HEK293 (cell line): Measurements from ENCODE around the gene PCLO.

Source experiments
- CTCF ChIA-PET: fragments of 350-600 bp; formaldehyde crosslinking; extraction: SDS; loops from one replicate; lab custom pipeline; 2021; ENCODE audit warnings: antibody characterized with exemption; lab: Yijun Ruan, JAX
- POLR2A ChIA-PET: fragments of 300-600 bp; formaldehyde crosslinking; extraction: SDS; loops from one replicate; lab custom pipeline; 2020; ENCODE audit warnings: antibody characterized with exemption, inconsistent platforms; lab: Yijun Ruan, JAX
- H3K27ac ChIP-seq: fragments of 200-500 bp; sonication (Bioruptor generic); 2 replicates; pipeline ENCODE4 v1.5.1; 2014; ENCODE audit warnings: low read depth, low read length, control low read depth, inconsistent platforms; ENCODE audit errors: extremely low read depth
- H3K36me3 ChIP-seq, 2 experiments: fragments of 200-500 bp in 1 of 2; sonication (Bioruptor generic) in 1 of 2; 1 replicate in 1 of 2; 2 replicates in 1 of 2; pipeline ENCODE4 v1.5.1; 2014 to 2017; ENCODE audit warnings: inconsistent platforms in 2 of 2, low read length in 2 of 2; ENCODE audit not compliant: control insufficient read depth in 2 of 2, insufficient read depth in 1 of 2
- H3K4me1 ChIP-seq: fragments of 200-500 bp; sonication (Bioruptor generic); 2 replicates; pipeline ENCODE4 v1.5.1; 2014; ENCODE audit warnings: mild to moderate bottlenecking, low read length, inconsistent platforms; ENCODE audit not compliant: control insufficient read depth, insufficient read depth
- H3K4me3 ChIP-seq: 2 replicates; pipeline ENCODE4 v1.5.1; 2011; ENCODE audit warnings: low read depth, mild to moderate bottlenecking, control low read depth, low read length, moderate library complexity
- H3K9me3 ChIP-seq: fragments of 200-500 bp; sonication (Bioruptor generic); 2 replicates; pipeline ENCODE4 v1.5.1; 2014; ENCODE audit warnings: low read depth, low read length, inconsistent platforms; ENCODE audit not compliant: control insufficient read depth, insufficient read depth
- KLF9 ChIP-seq: fragments of 450-650 bp; formaldehyde crosslinking; IDR thresholded peaks from 2 replicates; pipeline ENCODE4 v1.5.1; 2016; ENCODE audit warnings: missing biosample characterization, missing genetic modification characterization, low read depth
- SETDB1 ChIP-seq: IDR thresholded peaks from one replicate; pipeline ENCODE4 v1.6.1; 2017; ENCODE audit warnings: mild to moderate bottlenecking, low read length, moderate library complexity, mixed read lengths; ENCODE audit not compliant: insufficient read length
- WT1 ChIP-seq: fragments of 450-650 bp; formaldehyde crosslinking; IDR thresholded peaks from 2 replicates; pipeline ENCODE4 v1.5.1; 2016; ENCODE audit warnings: missing biosample characterization, missing genetic modification characterization
- YY1 ChIP-seq: fragments of 450-650 bp; formaldehyde crosslinking; IDR thresholded peaks from 2 replicates; pipeline ENCODE4 v1.5.1; 2018; ENCODE audit warnings: missing biosample characterization, missing genetic modification characterization
- ZBTB20 ChIP-seq: fragments of 450-650 bp; formaldehyde crosslinking; IDR thresholded peaks from 2 replicates; pipeline ENCODE4 v1.5.1; 2016; ENCODE audit warnings: missing biosample characterization, missing genetic modification characterization
- ZEB2 ChIP-seq: fragments of 450-650 bp; formaldehyde crosslinking; IDR thresholded peaks from 2 replicates; pipeline ENCODE4 v1.5.1; 2016; ENCODE audit warnings: missing biosample characterization, missing genetic modification characterization
- ZNF266 ChIP-seq: fragments of 450-650 bp; formaldehyde crosslinking; IDR thresholded peaks from 2 replicates; pipeline ENCODE4 v1.5.1; 2016; ENCODE audit warnings: missing biosample characterization, missing genetic modification characterization, low read depth
- ZNF335 ChIP-seq: fragments of 450-650 bp; formaldehyde crosslinking; conservative IDR thresholded peaks from 2 replicates; pipeline ENCODE4 v1.5.1; 2016; ENCODE audit warnings: missing biosample characterization, missing genetic modification characterization
- ZNF350 ChIP-seq: fragments of 450-650 bp; formaldehyde crosslinking; IDR thresholded peaks from 2 replicates; pipeline ENCODE4 v1.5.0; 2017; ENCODE audit warnings: missing biosample characterization, mild to moderate bottlenecking, missing genetic modification characterization
- TF ChIP-seq, protein P1 (sequence below): fragments of 450-650 bp; formaldehyde crosslinking; IDR thresholded peaks from 2 replicates; pipeline ENCODE4 v1.5.1; 2016; ENCODE audit warnings: missing biosample characterization, missing genetic modification characterization
- TF ChIP-seq, protein P2 (sequence below): fragments of 450-650 bp; formaldehyde crosslinking; IDR thresholded peaks from 2 replicates; pipeline ENCODE4 v1.5.0; 2017; ENCODE audit warnings: missing biosample characterization, missing genetic modification characterization, borderline replicate concordance
- TF ChIP-seq, protein P3 (sequence below): fragments of 450-650 bp; formaldehyde crosslinking; IDR thresholded peaks from 2 replicates; pipeline ENCODE4 v1.5.1; 2016; ENCODE audit warnings: missing biosample characterization, missing genetic modification characterization
- TF ChIP-seq, protein P4 (sequence below): fragments of 450-650 bp; formaldehyde crosslinking; IDR thresholded peaks from 2 replicates; pipeline ENCODE4 v1.5.1; 2016; ENCODE audit warnings: missing biosample characterization, missing genetic modification characterization, borderline replicate concordance
- TF ChIP-seq, protein P5 (sequence below): fragments of 450-650 bp; formaldehyde crosslinking; IDR thresholded peaks from 2 replicates; pipeline ENCODE4 v1.5.1; 2016; ENCODE audit warnings: missing biosample characterization, missing genetic modification characterization
- TF ChIP-seq, protein P6 (sequence below): fragments of 450-650 bp; formaldehyde crosslinking; conservative IDR thresholded peaks from 2 replicates; pipeline ENCODE4 v1.5.1; 2016; ENCODE audit warnings: low read depth, missing biosample characterization, missing genetic modification characterization

PCLO gene

DNA sequence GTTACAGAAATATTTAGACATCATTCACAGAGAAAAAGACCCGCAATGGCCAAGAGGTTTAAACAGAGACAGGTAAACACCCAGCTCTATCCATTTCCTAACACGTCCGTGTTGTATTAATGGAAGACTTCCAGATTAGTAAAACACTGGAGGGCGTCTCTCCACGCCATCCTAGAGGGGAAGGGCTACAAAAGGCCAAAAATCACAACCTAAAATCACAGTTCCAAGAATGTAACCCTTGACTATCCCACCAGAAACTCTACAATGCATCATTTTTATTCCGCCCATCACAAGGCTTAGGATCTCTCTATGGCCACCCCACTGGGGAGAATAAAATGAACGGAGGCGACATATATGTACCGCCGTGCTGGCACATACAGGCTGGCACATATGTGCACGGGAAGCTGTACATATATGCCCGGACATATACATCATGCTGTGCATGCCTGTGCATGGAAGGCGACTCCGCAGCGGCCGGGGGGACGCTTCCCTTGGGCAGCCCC, 734 bp downstream of the PCLO start:
- CTCF ChIA-PET, result interaction anchor here (0.5 to 1.4 kb wide), 6 partner anchors 10 to 352 kb away, joined by 3 to 5 read pairs (median 3); no protein-coding TSS in a partner anchor

More for the DNA sequence above, 734 bp downstream of the PCLO start:
- Histone ChIP-seq H3K4me1 (peaks cover 3% of the 10 kb centered on the region; the same call in 1 of the 2 replicates), H3K4me3 (peak overlapping the region; percentile 97), H3K9me3 (no peaks in the 10 kb centered on the region), H3K36me3 (no peaks in the 10 kb centered on the region), H3K27ac (peak overlapping the region; percentile 97; the same call in 1 of the 2 replicates)
- TF ChIP-seq ZEB2 (no peak), ZNF335 (tag by site-specific recombination) (peak; percentile 54), YY1 (tag by site-specific recombination) (0 out of 2 replicates have a peak, but pooled peaks have one; percentile 9), ZBTB20 (tag by site-specific recombination) (no peak), SETDB1 (no peak), WT1 (no peak), ZNF350 (tag by site-specific recombination) (no peak), KLF9 (tag by site-specific recombination) (no peak), ZNF266 (tag by site-specific recombination) (no peak)
- TF ChIP-seq, protein P1, sequence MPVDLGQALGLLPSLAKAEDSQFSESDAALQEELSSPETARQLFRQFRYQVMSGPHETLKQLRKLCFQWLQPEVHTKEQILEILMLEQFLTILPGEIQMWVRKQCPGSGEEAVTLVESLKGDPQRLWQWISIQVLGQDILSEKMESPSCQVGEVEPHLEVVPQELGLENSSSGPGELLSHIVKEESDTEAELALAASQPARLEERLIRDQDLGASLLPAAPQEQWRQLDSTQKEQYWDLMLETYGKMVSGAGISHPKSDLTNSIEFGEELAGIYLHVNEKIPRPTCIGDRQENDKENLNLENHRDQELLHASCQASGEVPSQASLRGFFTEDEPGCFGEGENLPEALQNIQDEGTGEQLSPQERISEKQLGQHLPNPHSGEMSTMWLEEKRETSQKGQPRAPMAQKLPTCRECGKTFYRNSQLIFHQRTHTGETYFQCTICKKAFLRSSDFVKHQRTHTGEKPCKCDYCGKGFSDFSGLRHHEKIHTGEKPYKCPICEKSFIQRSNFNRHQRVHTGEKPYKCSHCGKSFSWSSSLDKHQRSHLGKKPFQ (tag by site-specific recombination), result no peak
- TF ChIP-seq, protein P2, sequence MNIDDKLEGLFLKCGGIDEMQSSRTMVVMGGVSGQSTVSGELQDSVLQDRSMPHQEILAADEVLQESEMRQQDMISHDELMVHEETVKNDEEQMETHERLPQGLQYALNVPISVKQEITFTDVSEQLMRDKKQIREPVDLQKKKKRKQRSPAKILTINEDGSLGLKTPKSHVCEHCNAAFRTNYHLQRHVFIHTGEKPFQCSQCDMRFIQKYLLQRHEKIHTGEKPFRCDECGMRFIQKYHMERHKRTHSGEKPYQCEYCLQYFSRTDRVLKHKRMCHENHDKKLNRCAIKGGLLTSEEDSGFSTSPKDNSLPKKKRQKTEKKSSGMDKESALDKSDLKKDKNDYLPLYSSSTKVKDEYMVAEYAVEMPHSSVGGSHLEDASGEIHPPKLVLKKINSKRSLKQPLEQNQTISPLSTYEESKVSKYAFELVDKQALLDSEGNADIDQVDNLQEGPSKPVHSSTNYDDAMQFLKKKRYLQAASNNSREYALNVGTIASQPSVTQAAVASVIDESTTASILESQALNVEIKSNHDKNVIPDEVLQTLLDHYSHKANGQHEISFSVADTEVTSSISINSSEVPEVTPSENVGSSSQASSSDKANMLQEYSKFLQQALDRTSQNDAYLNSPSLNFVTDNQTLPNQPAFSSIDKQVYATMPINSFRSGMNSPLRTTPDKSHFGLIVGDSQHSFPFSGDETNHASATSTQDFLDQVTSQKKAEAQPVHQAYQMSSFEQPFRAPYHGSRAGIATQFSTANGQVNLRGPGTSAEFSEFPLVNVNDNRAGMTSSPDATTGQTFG (tag by site-specific recombination), result no peak
- TF ChIP-seq, protein P3, sequence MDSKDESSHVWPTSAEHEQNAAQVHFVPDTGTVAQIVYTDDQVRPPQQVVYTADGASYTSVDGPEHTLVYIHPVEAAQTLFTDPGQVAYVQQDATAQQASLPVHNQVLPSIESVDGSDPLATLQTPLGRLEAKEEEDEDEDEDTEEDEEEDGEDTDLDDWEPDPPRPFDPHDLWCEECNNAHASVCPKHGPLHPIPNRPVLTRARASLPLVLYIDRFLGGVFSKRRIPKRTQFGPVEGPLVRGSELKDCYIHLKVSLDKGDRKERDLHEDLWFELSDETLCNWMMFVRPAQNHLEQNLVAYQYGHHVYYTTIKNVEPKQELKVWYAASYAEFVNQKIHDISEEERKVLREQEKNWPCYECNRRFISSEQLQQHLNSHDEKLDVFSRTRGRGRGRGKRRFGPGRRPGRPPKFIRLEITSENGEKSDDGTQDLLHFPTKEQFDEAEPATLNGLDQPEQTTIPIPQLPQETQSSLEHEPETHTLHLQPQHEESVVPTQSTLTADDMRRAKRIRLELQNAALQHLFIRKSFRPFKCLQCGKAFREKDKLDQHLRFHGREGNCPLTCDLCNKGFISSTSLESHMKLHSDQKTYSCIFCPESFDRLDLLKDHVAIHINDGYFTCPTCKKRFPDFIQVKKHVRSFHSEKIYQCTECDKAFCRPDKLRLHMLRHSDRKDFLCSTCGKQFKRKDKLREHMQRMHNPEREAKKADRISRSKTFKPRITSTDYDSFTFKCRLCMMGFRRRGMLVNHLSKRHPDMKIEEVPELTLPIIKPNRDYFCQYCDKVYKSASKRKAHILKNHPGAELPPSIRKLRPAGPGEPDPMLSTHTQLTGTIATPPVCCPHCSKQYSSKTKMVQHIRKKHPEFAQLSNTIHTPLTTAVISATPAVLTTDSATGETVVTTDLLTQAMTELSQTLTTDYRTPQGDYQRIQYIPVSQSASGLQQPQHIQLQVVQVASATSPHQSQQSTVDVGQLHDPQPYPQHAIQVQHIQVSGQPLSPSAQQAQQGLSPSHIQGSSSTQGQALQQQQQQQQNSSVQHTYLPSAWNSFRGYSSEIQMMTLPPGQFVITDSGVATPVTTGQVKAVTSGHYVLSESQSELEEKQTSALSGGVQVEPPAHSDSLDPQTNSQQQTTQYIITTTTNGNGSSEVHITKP (tag by site-specific recombination), result peak; percentile 15; the same call in 1 of the 2 replicates
- TF ChIP-seq, protein P4, sequence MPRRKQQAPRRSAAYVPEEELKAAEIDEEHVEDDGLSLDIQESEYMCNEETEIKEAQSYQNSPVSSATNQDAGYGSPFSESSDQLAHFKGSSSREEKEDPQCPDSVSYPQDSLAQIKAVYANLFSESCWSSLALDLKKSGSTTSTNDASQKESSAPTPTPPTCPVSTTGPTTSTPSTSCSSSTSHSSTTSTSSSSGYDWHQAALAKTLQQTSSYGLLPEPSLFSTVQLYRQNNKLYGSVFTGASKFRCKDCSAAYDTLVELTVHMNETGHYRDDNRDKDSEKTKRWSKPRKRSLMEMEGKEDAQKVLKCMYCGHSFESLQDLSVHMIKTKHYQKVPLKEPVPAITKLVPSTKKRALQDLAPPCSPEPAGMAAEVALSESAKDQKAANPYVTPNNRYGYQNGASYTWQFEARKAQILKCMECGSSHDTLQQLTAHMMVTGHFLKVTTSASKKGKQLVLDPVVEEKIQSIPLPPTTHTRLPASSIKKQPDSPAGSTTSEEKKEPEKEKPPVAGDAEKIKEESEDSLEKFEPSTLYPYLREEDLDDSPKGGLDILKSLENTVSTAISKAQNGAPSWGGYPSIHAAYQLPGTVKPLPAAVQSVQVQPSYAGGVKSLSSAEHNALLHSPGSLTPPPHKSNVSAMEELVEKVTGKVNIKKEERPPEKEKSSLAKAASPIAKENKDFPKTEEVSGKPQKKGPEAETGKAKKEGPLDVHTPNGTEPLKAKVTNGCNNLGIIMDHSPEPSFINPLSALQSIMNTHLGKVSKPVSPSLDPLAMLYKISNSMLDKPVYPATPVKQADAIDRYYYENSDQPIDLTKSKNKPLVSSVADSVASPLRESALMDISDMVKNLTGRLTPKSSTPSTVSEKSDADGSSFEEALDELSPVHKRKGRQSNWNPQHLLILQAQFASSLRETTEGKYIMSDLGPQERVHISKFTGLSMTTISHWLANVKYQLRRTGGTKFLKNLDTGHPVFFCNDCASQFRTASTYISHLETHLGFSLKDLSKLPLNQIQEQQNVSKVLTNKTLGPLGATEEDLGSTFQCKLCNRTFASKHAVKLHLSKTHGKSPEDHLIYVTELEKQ (tag by site-specific recombination), result no peak
- TF ChIP-seq, protein P5, sequence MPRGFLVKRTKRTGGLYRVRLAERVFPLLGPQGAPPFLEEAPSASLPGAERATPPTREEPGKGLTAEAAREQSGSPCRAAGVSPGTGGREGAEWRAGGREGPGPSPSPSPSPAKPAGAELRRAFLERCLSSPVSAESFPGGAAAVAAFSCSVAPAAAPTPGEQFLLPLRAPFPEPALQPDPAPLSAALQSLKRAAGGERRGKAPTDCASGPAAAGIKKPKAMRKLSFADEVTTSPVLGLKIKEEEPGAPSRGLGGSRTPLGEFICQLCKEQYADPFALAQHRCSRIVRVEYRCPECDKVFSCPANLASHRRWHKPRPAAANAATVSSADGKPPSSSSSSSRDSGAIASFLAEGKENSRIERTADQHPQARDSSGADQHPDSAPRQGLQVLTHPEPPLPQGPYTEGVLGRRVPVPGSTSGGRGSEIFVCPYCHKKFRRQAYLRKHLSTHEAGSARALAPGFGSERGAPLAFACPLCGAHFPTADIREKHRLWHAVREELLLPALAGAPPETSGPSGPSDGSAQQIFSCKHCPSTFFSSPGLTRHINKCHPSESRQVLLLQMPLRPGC (tag by site-specific recombination), result no peak
- TF ChIP-seq, protein P6, sequence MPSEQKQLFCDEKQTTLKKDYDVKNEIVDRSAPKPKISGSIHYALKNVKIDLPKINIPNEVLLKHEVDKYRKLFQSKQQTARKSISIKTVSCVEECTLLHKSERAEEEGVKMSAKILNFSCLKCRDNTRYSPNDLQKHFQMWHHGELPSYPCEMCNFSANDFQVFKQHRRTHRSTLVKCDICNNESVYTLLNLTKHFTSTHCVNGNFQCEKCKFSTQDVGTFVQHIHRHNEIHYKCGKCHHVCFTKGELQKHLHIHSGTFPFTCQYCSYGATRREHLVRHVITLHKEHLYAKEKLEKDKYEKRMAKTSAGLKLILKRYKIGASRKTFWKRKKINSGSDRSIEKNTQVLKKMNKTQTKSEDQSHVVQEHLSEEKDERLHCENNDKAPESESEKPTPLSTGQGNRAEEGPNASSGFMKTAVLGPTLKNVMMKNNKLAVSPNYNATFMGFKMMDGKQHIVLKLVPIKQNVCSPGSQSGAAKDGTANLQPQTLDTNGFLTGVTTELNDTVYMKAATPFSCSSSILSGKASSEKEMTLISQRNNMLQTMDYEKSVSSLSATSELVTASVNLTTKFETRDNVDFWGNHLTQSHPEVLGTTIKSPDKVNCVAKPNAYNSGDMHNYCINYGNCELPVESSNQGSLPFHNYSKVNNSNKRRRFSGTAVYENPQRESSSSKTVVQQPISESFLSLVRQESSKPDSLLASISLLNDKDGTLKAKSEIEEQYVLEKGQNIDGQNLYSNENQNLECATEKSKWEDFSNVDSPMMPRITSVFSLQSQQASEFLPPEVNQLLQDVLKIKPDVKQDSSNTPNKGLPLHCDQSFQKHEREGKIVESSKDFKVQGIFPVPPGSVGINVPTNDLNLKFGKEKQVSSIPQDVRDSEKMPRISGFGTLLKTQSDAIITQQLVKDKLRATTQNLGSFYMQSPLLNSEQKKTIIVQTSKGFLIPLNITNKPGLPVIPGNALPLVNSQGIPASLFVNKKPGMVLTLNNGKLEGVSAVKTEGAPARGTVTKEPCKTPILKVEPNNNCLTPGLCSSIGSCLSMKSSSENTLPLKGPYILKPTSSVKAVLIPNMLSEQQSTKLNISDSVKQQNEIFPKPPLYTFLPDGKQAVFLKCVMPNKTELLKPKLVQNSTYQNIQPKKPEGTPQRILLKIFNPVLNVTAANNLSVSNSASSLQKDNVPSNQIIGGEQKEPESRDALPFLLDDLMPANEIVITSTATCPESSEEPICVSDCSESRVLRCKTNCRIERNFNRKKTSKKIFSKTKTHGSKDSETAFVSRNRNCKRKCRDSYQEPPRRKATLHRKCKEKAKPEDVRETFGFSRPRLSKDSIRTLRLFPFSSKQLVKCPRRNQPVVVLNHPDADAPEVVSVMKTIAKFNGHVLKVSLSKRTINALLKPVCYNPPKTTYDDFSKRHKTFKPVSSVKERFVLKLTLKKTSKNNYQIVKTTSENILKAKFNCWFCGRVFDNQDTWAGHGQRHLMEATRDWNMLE (tag by site-specific recombination), result no peak
- POLR2A ChIA-PET, result interaction anchor here (0.7 to 1.3 kb wide), 4 partner anchors 43 to 238 kb away, joined by 3 to 5 read pairs (median 3); no protein-coding TSS in a partner anchor
